NK-92 (cell line): ENCODE data around the gene UBTF.

Source experiments
- DNase-seq: peaks from one replicate; lab custom pipeline; 2025; ENCODE audit not compliant: unreplicated experiment; lab: John Stamatoyannopoulos, UW

UBTF gene

GRCh38 chr17:44219616-44220212, at the start of gene UBTF:
Gene UBTF (minus strand): TSS chr17:44219675. CDS start chr17:44218229, 1,446 bp downstream.
- DNase-seq: no peak

- no peak for DNase-seq
Observed at GRCh38 chr17:44268709-44269534, 49.4 kb upstream of the UBTF start.

GRCh38 chr17:44267818-44268490, 48.5 kb upstream of the UBTF start, which contains the start of gene SLC4A1:
Gene SLC4A1 (minus strand): TSS chr17:44268135. CDS start chr17:44262866, 5,269 bp downstream.
- no peak for DNase-seq

- no peak for DNase-seq
Observed at GRCh38 chr17:44267165-44267455, 47.6 kb upstream of the UBTF start.

GRCh38 chr17:44266402-44267164, 47.1 kb upstream of the UBTF start:
- DNase-seq: no peak

GRCh38 chr17:44263345-44263902, 43.9 kb upstream of the UBTF start:
- no peak for DNase-seq

- no peak for DNase-seq
Observed at GRCh38 chr17:44262654-44263225, 43.3 kb upstream of the UBTF start.

- DNase-seq: no peak
Observed at GRCh38 chr17:44260296-44260695, 40.8 kb upstream of the UBTF start.

- no peak for DNase-seq
Observed at GRCh38 chr17:44258811-44259351, 39.4 kb upstream of the UBTF start.

GRCh38 chr17:44257815-44258760, 38.6 kb upstream of the UBTF start:
- DNase-seq: no peak

- no peak for DNase-seq
Observed at GRCh38 chr17:44256671-44257070, 37.2 kb upstream of the UBTF start.

- DNase-seq: no peak
Observed at GRCh38 chr17:44255915-44256314, 36.4 kb upstream of the UBTF start.

- DNase-seq: no peak
Observed at GRCh38 chr17:44254361-44255095, 35.1 kb upstream of the UBTF start.

GRCh38 chr17:44253006-44253405, 33.5 kb upstream of the UBTF start:
- DNase-seq: no peak

GRCh38 chr17:44251062-44251461, 31.6 kb upstream of the UBTF start:
- DNase-seq: no peak

GRCh38 chr17:44249501-44250246, 30.2 kb upstream of the UBTF start:
- no peak for DNase-seq

GRCh38 chr17:44247876-44248736, 28.6 kb upstream of the UBTF start:
- DNase-seq: no peak
